HepG2 (cell line): ENCODE results near the gene HPDL. TPM values are rescaled to one million over a fixed set of nuclear protein-coding genes. Genes with fewer than 3 reads are reported as not detected.

ENCODE experiments used
- ATAC-seq: fragments of 200-7000 bp; cut with Tn5 transposase; 3 replicates; pipeline ENCODE4 v1.9.1; 2020; ENCODE audit warnings: mild to moderate bottlenecking, moderate library complexity
- BruUV-seq: library from RNA; stranded (reverse); fragments of 400-500 nt; replicated peaks from 2 replicates; lab custom pipeline; 2021; lab: Mats Ljungman, UMichigan
- CTCF ChIA-PET: fragments of 300-600 bp; formaldehyde crosslinking; extraction: SDS; loops from one replicate; lab custom pipeline; 2021; ENCODE audit warnings: low total read pairs, inconsistent platforms, low intra/inter-chr PET ratio; lab: Yijun Ruan, JAX
- POLR2A ChIA-PET: fragments of 350-600 bp; sonication (Branson Sonifier 250); formaldehyde crosslinking; loops from one replicate; lab custom pipeline; 2020; ENCODE audit warnings: antibody characterized with exemption, inconsistent platforms; lab: Yijun Ruan, JAX
- DNase-seq: peaks from one replicate; pipeline ENCODE4 v3.0.0-alpha.2; 2015; ENCODE audit warnings: low spot score
- FAIRE-seq: peaks from 3 replicates; lab custom pipeline; 2011; peaks lifted over from hg19 to GRCh38; lab: Jason Lieb, UNC
- H2AFZ ChIP-seq: one replicate; pipeline ENCODE4 v1.6.1; 2011; ENCODE audit warnings: low read length, inconsistent platforms
- H3K27ac ChIP-seq: fragments of 300-600 bp; 3 replicates; pipeline ENCODE4 v1.8.0; 2011; ENCODE audit warnings: mixed run types, mild to moderate bottlenecking, mixed read lengths, low read length, inconsistent platforms; ENCODE audit not compliant: insufficient read depth; ENCODE audit errors: extremely low read length
- H3K27me3 ChIP-seq, 2 experiments: fragments of 200-600 bp in 1 of 2; 2 replicates in 1 of 2; 3 replicates in 1 of 2; pipeline versions ENCODE4 v1.6.0 to v1.8.0; 2011; ENCODE audit warnings: low read length in 2 of 2, mild to moderate bottlenecking in 2 of 2, moderate library complexity in 2 of 2, inconsistent platforms in 1 of 2; ENCODE audit not compliant: insufficient read depth in 2 of 2, control insufficient read depth in 1 of 2
- H3K36me3 ChIP-seq, 2 experiments: fragments of 200-600 bp in 1 of 2; replicated peaks in 1 of 2; 2 replicates in 1 of 2; 3 replicates in 1 of 2; pipeline versions ENCODE4 v1.5.1 to v1.8.0; 2011; ENCODE audit warnings: low read length in 2 of 2, inconsistent platforms in 1 of 2; ENCODE audit not compliant: insufficient read depth in 2 of 2, control insufficient read depth in 1 of 2
- H3K4me1 ChIP-seq: 2 replicates; pipeline ENCODE4 v1.5.1; 2012; ENCODE audit warnings: low read length, inconsistent platforms; ENCODE audit not compliant: insufficient read depth
- H3K4me2 ChIP-seq: 2 replicates; pipeline ENCODE4 v1.6.0; 2011; ENCODE audit warnings: low read depth, low read length, inconsistent platforms
- H3K4me3 ChIP-seq, 3 experiments: fragments of 200-600 bp in 1 of 3; sonication (generic), shearing (Covaris generic) in 1 of 3; replicated peaks in 1 of 3; 2 replicates each; pipeline ENCODE4 v1.5.1; 2011 to 2016; ENCODE audit warnings: low read length in 3 of 3, inconsistent platforms in 2 of 3, low read depth in 2 of 3, mild to moderate bottlenecking in 2 of 3, control low read depth in 1 of 3, mixed read lengths in 1 of 3; ENCODE audit not compliant: insufficient read depth in 1 of 3
- H3K79me2 ChIP-seq: one replicate; pipeline ENCODE4 v1.6.1; 2011; ENCODE audit warnings: low read length, inconsistent platforms; ENCODE audit not compliant: insufficient read depth
- H3K9ac ChIP-seq: 2 replicates; pipeline ENCODE4 v1.6.0; 2011; ENCODE audit warnings: mild to moderate bottlenecking, low read depth, low read length, inconsistent platforms; ENCODE audit not compliant: insufficient read depth
- H3K9me3 ChIP-seq: 2 replicates; pipeline ENCODE4 v1.5.1; 2012; ENCODE audit warnings: mild to moderate bottlenecking, low read length
- H4K20me1 ChIP-seq: 2 replicates; pipeline ENCODE4 v1.6.0; 2011; ENCODE audit warnings: inconsistent platforms, mild to moderate bottlenecking, low read length, moderate library complexity; ENCODE audit not compliant: insufficient read depth
- CBFB ChIP-seq: sonication (generic); formaldehyde crosslinking; IDR thresholded peaks from 2 replicates; pipeline ENCODE4 v1.4.0; 2020; ENCODE audit warnings: missing genetic modification reagents
- KLF11 ChIP-seq: IDR thresholded peaks from 2 replicates; pipeline ENCODE4 v1.6.1; 2016; ENCODE audit warnings: missing compliant biosample characterization
- RXRB ChIP-seq: IDR thresholded peaks from 2 replicates; pipeline ENCODE4 v1.6.1; 2016; ENCODE audit warnings: borderline replicate concordance, missing genetic modification reagents, missing compliant biosample characterization
- SRY ChIP-seq: sonication (generic); formaldehyde crosslinking; IDR thresholded peaks from 2 replicates; pipeline ENCODE4 v1.8.0; 2022; ENCODE audit warnings: mild to moderate bottlenecking, missing genetic modification reagents
- TIGD3 ChIP-seq: sonication (generic); formaldehyde crosslinking; IDR thresholded peaks from 2 replicates; pipeline ENCODE4 v1.5.1; 2020; ENCODE audit warnings: mild to moderate bottlenecking, missing genetic modification reagents, borderline replicate concordance
- ZNF280B ChIP-seq: sonication (generic); formaldehyde crosslinking; IDR thresholded peaks from 2 replicates; pipeline ENCODE4 v1.5.0; 2020; ENCODE audit warnings: missing genetic modification reagents, mild to moderate bottlenecking, borderline replicate concordance
- ZNF605 ChIP-seq: sonication (generic); formaldehyde crosslinking; IDR thresholded peaks from 2 replicates; pipeline ENCODE4 v1.8.0; 2022; ENCODE audit warnings: mild to moderate bottlenecking, missing genetic modification reagents
- ZNF746 ChIP-seq: sonication (generic); formaldehyde crosslinking; IDR thresholded peaks from 2 replicates; pipeline ENCODE4 v1.8.0; 2022; ENCODE audit warnings: mild to moderate bottlenecking, missing genetic modification reagents
- ZNF792 ChIP-seq: IDR thresholded peaks from 2 replicates; pipeline ENCODE4 v1.6.1; 2016
- WGBS: methylation state at CpG from one replicate; pipeline ENCODE4 v1.1.6; 2017; ENCODE audit warnings: low lambda C conversion rate; 5-methylcytosine and 5-hydroxymethylcytosine counted together
- in situ Hi-C: cut with HindIII; loops from 2 replicates; pipeline ENCODE4 v1.10.0; 2017; ENCODE audit warnings: low pct_unique_long_range_greater_than_20kb; ENCODE audit not compliant: extremely low pct_ligation_motif_present
- intact Hi-C: fragments of 100-400 bp; cut with micrococcal nuclease; formaldehyde crosslinking; loops from one replicate; pipeline ENCODE4 v1.10.0; 2022; ENCODE audit not compliant: unreplicated experiment
- polyA plus RNA-seq, 8 experiments: library from polyadenylated mRNA; depleted of rRNA in 3 of 8; stranded (reverse) in 7 of 8; unstranded in 1 of 8; fragments of >200 nt; fragmentation: Illumina TruSeq in 4 of 8; extraction: Trizol in 4 of 8; gene quantifications; 2 replicates each; pipeline versions ENCODE4 v1.2.1 to v1.2.3, GENCODE V29; 2011 to 2016; ENCODE audit warnings: low read depth in 4 of 8, missing spikeins in 1 of 8, mixed read lengths in 1 of 8; ENCODE audit not compliant: insufficient read depth in 1 of 8
- total RNA-seq, 5 experiments: library from RNA; depleted of rRNA; stranded (reverse); fragments of >200 nt; fragmentation: Illumina TruSeq; extraction: Trizol; gene quantifications; 2 replicates each; pipeline ENCODE4 v1.2.3, GENCODE V29; 2016; ENCODE audit warnings: low read depth in 1 of 5

The HPDL gene
- total and polyA plus RNA-seq, 2 of the 13 experiments (the other 11 are each of a cell fraction or from before 2014, with no cell fraction given): not detected

GRCh38 chr1:45365051-45365450, 38.4 kb downstream of the HPDL start:
- 94% methylated on average over 6 of the region's 6 CpGs for WGBS
- Histone ChIP-seq H3K4me3 (no peak overlapping the region), H3K27me3 (no peaks in the 10 kb centered on the region), H3K4me2 (no peak overlapping the region), H2AFZ (no peak overlapping the region), H3K27ac (no peak overlapping the region), H3K36me3 (no peaks in the 10 kb centered on the region), H4K20me1 (no peaks in the 10 kb centered on the region), H3K79me2 (no peaks in the 10 kb centered on the region), H3K9me3 (no peaks in the 10 kb centered on the region), H3K9ac (no peak overlapping the region), H3K4me1 (peaks cover 10% of the 10 kb centered on the region)
- TF ChIP-seq ZNF792 (CRISPR knock-in tag) (no peak), RXRB (no peak), CBFB (no peak), SRY (CRISPR knock-in tag) (no peak), ZNF746 (no peak), ZNF280B (CRISPR knock-in tag) (no peak), TIGD3 (CRISPR knock-in tag) (no peak), KLF11 (CRISPR knock-in tag) (no peak), ZNF605 (CRISPR knock-in tag) (no peak)
- POLR2A ChIA-PET: no interaction called here
- DNase-seq: no peak
- no peak for ATAC-seq
- no TSS peak for BruUV-seq
- intact Hi-C loops (no loop called here), in situ Hi-C loops (loop anchor here (25.0 kb wide), 1 partner anchor 222 kb away; the partner anchor contains the start of gene NASP)
- no peak for FAIRE-seq
- CTCF ChIA-PET: no interaction called here
